Measurements from ENCODE around the gene DCN.

DCN gene

DNA sequence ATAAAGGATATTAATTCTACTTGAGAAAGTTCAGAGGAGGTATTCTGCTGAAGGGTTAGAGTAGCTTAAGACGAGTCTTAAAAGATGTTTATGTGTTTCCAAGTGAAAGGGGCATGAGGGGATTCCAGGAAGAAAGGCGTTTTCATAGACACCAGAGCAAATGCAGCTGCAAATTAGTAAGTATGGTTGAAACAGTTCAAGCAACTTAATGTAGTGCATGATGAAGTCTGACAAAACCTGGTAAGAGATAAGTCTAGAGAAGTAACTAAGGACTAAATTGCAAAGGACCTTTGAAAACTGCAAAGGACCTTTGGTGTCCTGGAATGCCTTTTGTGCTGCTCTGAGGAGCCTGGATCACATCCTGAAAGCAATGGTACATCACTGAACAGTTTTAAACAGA lies 82.8 kb downstream of the DCN start:
- Histone ChIP-seq H3K27me3 (replicated peaks) (no peaks in the 10 kb centered on the region), H3K27ac (no peak overlapping the region), H3K4me3 (ENCODE audit: low read depth, low read length) (no peak overlapping the region), H3K36me3 (replicated peaks) (no peaks in the 10 kb centered on the region)
- TF ChIP-seq CTCF (IDR thresholded peaks at IDR 0.05; ENCODE audit: low read depth, low read length, missing control alignments), result no peak
- in situ Hi-C loops (cut with HindIII; ENCODE audit: low pct_ligation_motif_present, low sequenced_read_pairs), result no loop called here
- DNase-seq, result no peak

- no peak for TF ChIP-seq CTCF (IDR thresholded peaks at IDR 0.05; ENCODE audit: low read depth, low read length, missing control alignments)
Observed at GRCh38 chr12:91099341-91099740, 83.3 kb downstream of the DCN start.

DNA sequence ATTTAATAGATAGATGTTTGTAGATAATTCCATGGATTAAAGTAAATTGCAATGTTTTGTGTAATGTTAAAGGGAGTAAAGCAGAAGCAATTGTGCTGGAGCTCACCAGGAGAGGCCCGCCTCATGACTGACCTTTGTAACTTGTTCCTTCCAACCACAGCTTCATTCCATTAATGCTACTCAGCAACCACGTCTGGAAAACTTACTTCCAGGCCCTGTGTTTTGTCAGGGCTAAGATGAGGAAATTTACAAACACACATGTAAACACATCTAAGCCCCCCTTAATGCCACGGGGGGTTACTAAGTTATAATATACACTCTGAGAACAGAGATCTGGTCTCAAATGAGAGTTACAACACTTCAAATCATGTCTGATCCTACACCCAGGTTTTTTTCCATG lies 83.7 kb downstream of the DCN start:
- H3K27me3 ChIP-seq (replicated peaks), result no peaks in the 10 kb centered on the region
- H3K27ac ChIP-seq, result peak overlapping the region; percentile 81
- in situ Hi-C loops (cut with HindIII; ENCODE audit: low pct_ligation_motif_present, low sequenced_read_pairs), result no loop called here
- H3K4me3 ChIP-seq (ENCODE audit: low read depth, low read length), result no peak overlapping the region
- TF ChIP-seq CTCF (IDR thresholded peaks at IDR 0.05; ENCODE audit: low read depth, low read length, missing control alignments), result no peak
- DNase-seq, result peak; percentile 91
- no peaks in the 10 kb centered on the region for H3K36me3 ChIP-seq (replicated peaks)

More at GRCh38 chr12:91099341-91099740, 83.3 kb downstream of the DCN start:
- no peak overlapping the region for H3K4me3 ChIP-seq (ENCODE audit: low read depth, low read length)
- H3K27ac ChIP-seq, result peak overlapping the region; percentile 81
- H3K27me3 ChIP-seq (replicated peaks), result no peaks in the 10 kb centered on the region
- no peak for DNase-seq
- no peaks in the 10 kb centered on the region for H3K36me3 ChIP-seq (replicated peaks)
- in situ Hi-C loops (cut with HindIII; ENCODE audit: low pct_ligation_motif_present, low sequenced_read_pairs), result no loop called here

GRCh38 chr12:91098461-91098860 lies 84.2 kb downstream of the DCN start:
- Histone ChIP-seq H3K27ac (peak overlapping the region; percentile 81), H3K4me3 (ENCODE audit: low read depth, low read length) (no peak overlapping the region), H3K27me3 (replicated peaks) (no peaks in the 10 kb centered on the region), H3K36me3 (replicated peaks) (no peaks in the 10 kb centered on the region)
- DNase-seq, result no peak
- TF ChIP-seq CTCF (IDR thresholded peaks at IDR 0.05; ENCODE audit: low read depth, low read length, missing control alignments), result no peak
- in situ Hi-C loops (cut with HindIII; ENCODE audit: low pct_ligation_motif_present, low sequenced_read_pairs), result no loop called here

DNA sequence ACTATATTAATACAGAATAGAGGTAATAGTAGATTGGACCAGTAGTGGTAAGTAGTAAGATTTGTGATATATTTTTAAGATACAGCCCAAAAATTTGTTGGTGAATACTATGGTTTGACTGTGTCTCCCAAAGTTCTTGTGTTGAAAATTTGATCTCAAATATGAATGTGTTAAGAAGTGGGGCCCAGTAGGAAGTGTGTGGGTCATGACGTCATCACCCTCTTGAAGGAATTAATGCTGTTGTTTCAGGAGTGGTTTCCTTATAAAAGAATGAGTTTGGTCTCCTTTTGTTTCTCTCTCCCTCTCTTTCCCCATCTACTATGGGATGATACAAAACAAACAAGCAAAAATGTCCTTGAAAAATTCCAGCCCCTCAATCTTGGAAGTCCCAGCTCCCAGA lies 87.7 kb downstream of the DCN start:
- Histone ChIP-seq H3K4me3 (ENCODE audit: low read depth, low read length) (no peak overlapping the region), H3K36me3 (replicated peaks) (no peaks in the 10 kb centered on the region), H3K27ac (no peak overlapping the region), H3K27me3 (replicated peaks) (no peaks in the 10 kb centered on the region)
- DNase-seq, result no peak
- in situ Hi-C loops (cut with HindIII; ENCODE audit: low pct_ligation_motif_present, low sequenced_read_pairs), result no loop called here
- TF ChIP-seq CTCF (IDR thresholded peaks at IDR 0.05; ENCODE audit: low read depth, low read length, missing control alignments), result no peak

DNA sequence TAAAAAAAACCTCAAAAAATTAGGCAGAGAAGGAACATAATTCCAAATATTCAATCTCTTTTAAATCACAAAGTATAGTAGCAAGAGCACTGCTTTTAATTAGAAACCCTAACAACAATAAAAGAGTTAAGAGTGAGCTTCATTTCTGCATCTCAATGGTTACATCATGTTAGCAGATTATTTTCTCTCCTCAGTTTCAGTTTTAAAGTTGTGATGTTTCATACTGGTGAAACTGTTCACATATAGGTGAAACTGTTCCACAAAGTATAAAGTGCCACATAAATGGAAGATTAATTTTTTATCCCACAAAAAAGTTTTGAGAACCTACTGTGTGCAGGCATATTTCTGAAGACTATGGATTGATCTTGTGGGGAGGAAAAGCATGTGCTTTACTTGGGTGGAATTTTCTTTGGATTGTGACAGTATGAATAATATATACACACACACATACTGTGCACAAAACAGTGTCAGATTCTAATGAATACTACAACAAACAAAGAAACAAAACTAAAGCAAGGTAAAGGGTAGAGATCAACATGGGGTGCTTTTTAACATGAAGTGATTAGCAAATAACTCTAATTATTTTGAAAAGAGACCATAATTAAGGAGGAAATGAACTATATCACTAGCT lies 88.5 kb downstream of the DCN start:
- no peaks in the 10 kb centered on the region for H3K27me3 ChIP-seq (replicated peaks)
- no peak for DNase-seq
- H3K27ac ChIP-seq, result no peak overlapping the region
- in situ Hi-C loops (cut with HindIII; ENCODE audit: low pct_ligation_motif_present, low sequenced_read_pairs), result no loop called here
- H3K36me3 ChIP-seq (replicated peaks), result no peaks in the 10 kb centered on the region
- TF ChIP-seq CTCF (IDR thresholded peaks at IDR 0.05; ENCODE audit: low read depth, low read length, missing control alignments), result no peak
- no peak overlapping the region for H3K4me3 ChIP-seq (ENCODE audit: low read depth, low read length)
